Right ventricle myocardium inferior (tissue), 1 donor: Measurements from ENCODE around the gene GLT6D1. TPM values are rescaled to one million over a fixed set of nuclear protein-coding genes. Genes with fewer than 3 reads are reported as not detected.

Source experiments
- ATAC-seq: fragments of 200-7000 bp; cut with Tn5 transposase; one replicate; pipeline ENCODE4 v1.9.1; 2020; ENCODE audit warnings: mild to moderate bottlenecking, moderate library complexity
- DNase-seq: peaks from one replicate; pipeline ENCODE4 v3.0.0; 2021; ENCODE audit errors: missing footprints
- intact Hi-C: fragments of 100-400 bp; cut with DNase I; formaldehyde crosslinking; loops from one replicate; pipeline ENCODE4 v1.11.0; 2022
- total RNA-seq: library from RNA; stranded (reverse); fragmentation: NEBNext Ultra II Directional; extraction: Animal tissue kit (Norgen Biotek cat#: 25700); gene quantifications from one replicate; pipeline ENCODE4 v1.2.1, GENCODE V29; 2021
- donor health status: DM: no; HTN: yes; CAD: no; lungs with severe emphysema.

The GLT6D1 gene
- total RNA-seq, 1 donor from 2014 or later, result not detected

DNA sequence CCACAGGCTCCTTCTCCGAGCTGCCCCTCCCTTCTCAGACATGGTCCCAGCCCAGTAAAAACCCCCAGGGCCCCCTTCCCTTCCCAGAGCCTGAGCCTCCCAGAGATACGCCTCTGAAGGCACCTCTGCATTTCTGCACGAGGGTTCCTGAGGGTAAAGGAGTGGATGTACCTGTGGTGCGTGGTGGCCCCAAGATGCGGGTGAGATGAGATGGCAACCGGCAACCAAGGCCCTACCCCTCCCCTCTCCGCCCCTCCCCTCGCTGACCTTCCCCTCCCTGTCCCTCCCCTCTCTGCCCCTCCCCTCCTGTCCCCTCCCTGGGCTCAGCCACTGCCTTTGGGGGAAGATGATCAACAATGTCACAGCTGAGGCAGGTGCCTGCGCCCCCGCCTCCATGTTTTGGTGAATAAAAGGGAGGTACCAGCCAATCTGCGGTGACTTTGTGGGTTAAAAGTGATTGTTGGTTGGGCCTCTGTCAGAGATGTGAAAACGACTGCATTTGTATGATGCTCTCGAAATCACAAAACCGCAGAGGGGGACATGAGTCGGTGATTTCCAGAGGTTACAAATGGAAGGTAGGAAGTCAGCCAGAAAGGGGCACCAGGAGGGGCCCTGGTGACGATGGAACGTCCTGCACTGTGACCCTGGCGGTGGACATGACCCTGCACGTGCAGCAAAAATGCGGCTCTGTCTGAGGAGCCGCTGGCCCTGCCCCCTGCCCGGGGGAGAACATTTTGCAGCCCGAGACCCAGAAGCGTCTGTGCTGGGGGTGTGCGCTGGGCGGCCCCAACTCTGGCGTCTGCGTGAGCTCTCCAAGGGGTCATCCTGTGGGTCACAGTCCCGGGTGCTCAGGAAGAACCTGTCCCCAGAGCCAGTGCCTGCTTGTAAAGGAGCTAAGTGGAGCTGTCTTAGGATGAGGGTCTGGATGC is 27.5 kb upstream of the GLT6D1 start:
- DNase-seq, result no peak
- intact Hi-C loops, result no loop called here
- no peak for ATAC-seq

DNA sequence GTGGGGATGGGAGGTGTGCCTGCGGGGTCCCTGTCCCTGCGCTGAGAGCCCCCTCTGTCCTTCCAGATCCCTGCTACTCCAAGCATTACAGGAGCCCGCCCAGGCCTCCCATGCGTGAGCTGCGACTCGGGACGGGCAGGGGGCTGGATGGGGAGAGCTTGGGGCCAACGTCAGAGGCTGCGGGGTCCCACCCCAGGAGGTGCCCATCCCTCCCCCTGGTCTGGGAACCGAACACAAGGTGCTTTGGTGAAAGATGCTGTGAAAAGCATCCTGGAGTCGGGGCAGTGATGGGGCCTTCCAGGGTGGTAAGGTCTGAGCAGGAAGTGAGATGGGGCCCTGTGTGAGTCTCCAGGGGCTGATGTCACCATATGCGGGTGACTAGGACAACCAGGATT is 26.5 kb upstream of the GLT6D1 start:
- intact Hi-C loops, result no loop called here
- ATAC-seq (no peak), DNase-seq (no peak)

- DNase-seq (no peak), ATAC-seq (no peak)
- intact Hi-C loops, result no loop called here
Observed at GRCh38 chr9:135664801-135665794, 25.8 kb upstream of the GLT6D1 start.

GRCh38 chr9:135664266-135664665 is 24.9 kb upstream of the GLT6D1 start:
- intact Hi-C loops, result no loop called here
- ATAC-seq, result no peak
- DNase-seq, result no peak

DNA sequence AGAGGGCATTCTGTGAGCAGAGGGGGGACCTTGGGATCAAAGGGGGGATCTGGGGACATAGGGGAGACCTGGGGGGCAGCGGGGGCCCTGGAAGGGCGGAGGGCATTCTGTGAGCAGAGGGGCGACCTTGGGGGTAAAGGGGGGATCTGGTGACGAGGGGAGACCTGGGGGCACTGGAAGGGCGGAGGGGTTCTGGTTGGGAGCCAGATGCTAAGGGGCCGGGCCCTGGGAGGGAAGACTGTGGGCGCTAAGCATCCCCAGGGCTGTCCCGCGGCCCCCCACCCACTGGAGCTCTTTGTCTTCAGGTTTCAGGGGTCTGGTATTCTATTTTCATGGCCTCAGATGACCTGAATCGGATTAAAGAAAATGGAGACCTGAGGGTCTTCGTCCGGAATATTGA is 24.5 kb upstream of the GLT6D1 start:
- ATAC-seq (no peak), DNase-seq (no peak)
- intact Hi-C loops, result no loop called here

DNA sequence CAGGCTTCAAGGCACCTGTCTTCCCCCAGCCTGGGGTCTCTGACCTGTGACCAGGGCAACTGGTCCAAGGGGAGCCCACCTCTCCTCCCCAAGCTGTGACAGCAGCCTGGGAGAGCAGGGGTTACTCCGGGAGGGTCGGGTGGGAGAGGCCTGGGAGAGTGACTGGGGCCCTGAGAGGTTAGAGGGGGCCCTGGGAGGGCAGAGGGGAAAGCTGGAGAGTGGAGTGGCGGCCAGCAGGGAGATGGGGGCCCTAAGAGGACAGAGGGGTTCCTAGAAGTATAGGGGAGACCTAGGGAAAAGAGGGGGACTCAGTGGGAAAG is 24.1 kb upstream of the GLT6D1 start:
- DNase-seq, result no peak
- intact Hi-C loops, result no loop called here
- no peak for ATAC-seq

GRCh38 chr9:135662758-135663450 is 23.6 kb upstream of the GLT6D1 start, which contains the start of gene LCN9:
TSS of gene LCN9 (plus strand) at chr9:135663309. CDS start at chr9:135663322, 13 bp downstream.
- ATAC-seq (no peak), DNase-seq (no peak)
- intact Hi-C loops, result no loop called here

DNA sequence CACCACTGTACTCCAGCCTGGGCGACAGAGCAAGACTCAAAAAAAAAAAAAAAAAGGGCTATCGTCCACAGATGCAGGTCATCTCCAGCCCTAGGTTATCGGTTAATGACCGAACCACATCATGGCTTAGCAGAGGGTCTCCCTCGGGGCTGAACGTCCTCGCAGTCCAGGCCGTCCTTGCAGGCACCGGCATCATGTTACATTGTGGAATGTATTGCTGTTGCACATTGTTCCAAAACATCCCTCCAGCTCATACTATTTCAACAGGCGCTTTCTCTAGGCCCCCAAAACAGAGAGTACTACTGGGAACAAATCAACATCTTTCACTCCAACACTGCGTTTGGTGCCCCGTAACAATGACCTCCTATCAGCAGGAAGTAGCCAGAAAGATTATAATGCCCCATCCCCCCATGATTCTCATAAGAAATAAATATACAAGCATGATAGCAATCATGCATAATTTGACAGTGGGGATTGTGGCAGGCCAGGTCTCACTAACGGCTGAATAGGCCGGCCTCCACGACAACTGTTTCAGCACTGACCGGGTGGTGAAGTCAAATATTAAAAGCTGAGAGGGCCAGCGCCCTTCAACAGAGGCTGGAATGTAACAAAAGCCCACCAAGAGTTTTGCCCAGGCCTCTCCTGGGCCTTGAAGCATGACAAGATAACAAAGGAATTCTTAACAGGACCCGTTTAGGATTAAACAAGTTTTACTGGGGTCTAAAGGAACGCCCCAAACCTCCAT is 22.6 kb upstream of the GLT6D1 start:
- ATAC-seq, result no peak
- no peak for DNase-seq
- intact Hi-C loops, result no loop called here

- ATAC-seq (no peak), DNase-seq (no peak)
- intact Hi-C loops, result no loop called here
Observed at GRCh38 chr9:135660407-135660806, 21.1 kb upstream of the GLT6D1 start.

- intact Hi-C loops, result no loop called here
- ATAC-seq (no peak), DNase-seq (no peak)
Observed at GRCh38 chr9:135659252-135659651, 19.9 kb upstream of the GLT6D1 start.

DNA sequence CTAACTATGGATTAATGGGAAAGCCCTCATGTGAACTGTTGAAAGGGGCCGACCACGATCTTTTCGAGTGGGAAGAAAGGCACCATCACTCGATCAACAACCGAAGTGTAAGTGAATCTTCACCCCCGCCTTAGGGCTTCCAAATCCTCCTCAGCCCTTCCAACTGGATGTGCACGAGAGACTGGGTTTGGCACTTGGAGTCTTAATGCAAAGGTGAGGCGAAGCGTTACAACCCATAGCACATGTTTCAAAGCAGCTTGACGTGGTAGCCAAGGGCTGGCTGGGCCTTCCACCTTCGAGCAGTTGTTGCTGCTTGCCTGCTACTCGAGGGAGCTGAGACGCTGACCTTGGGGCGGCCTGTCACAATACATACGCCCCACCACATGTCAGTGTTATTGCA is 18.1 kb upstream of the GLT6D1 start:
- no peak for DNase-seq
- intact Hi-C loops, result no loop called here

DNA sequence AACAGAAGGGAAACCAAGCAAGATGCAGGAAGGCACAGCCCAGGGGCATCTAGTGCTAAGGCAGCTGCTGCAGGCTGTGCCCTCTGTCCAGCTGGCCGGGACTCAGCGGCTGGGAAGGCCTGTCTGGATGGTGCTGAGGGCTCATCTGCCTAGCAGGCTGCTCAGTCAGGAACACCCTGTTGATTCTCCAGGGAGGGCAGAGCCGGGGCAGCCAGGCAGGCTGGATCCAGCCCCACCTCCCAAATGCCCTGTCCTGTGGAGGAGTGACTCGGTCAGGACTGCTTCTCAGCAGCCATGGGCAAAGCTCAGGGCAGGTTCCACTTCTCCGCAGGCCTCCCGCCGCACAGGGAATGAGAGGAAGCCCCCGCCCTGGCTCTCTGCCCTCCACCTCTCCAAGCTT is 16.0 kb upstream of the GLT6D1 start:
- intact Hi-C loops, result no loop called here
- DNase-seq (no peak), ATAC-seq (no peak)

More for the DNA sequence above, 18.1 kb upstream of the GLT6D1 start:
- no peak for ATAC-seq

GRCh38 chr9:135650408-135650807 is 11.1 kb upstream of the GLT6D1 start:
- no peak for ATAC-seq
- DNase-seq, result no peak
- intact Hi-C loops, result no loop called here

- DNase-seq, result no peak
Observed at GRCh38 chr9:135649508-135649907, 10.2 kb upstream of the GLT6D1 start.

DNA sequence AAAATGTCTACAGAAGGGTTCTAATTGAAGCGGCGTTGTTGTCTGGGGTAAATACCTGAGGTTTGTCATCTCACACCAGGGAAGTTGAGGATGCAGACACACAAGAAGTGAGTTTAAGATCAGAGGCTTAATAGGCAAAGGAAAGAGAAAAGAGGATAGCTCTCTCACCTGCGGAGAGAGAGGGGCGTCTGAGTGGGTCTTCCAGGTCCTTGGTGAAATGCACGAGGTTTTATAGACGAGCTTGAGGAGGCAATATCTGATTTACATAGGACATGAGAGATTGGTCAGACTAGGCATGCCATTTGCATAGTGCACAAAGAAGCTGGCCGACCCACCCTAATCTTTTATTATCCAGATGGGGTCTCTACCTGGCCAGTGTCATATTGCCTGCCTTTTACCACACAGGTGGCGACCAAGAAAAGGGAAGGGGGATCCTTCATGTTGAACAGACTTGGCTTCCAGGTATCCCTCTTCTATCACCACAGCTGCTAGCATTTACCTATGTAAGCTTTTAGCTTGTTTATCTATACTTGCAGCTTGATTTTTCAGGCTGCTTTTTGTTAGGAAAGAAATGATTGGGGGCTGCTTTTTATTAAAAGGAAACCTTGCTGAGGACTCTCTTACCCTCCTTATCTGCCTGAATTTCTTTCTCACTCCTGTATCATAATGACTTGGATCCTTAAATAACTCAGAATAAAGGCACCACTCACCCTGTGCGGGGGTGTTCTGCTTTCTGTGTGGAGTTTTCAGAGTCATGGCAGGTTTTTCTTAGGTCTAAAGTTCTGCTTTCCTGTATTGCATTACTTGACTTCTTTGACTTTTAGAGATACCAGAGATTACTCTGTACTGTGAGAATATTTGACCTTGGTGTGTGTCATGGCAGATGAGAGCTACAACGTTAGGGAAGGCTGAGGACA is 9.4 kb upstream of the GLT6D1 start:
- DNase-seq (no peak), ATAC-seq (no peak)
- intact Hi-C loops, result no loop called here

More at GRCh38 chr9:135649508-135649907, 10.2 kb upstream of the GLT6D1 start:
- intact Hi-C loops, result no loop called here
- ATAC-seq, result no peak

DNA sequence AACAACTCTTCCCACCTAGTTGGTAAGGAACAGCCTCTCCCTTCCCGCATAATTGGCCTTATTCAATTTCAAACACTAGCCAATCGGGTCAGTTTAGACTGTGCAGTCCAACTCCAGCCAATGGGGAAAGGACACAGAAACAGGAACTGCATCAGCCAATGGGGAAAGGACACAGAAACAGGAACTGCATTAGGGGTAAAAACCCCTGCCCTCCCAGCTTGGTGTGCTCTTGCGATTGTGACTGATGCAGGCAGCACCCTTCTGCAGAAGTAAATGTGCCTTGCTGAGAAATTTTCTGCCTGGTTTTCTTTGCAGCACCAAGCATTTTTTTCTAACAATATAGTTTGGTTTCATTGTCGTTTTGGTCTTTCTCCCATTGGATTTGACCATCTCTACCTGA is 8.5 kb upstream of the GLT6D1 start:
- DNase-seq, result no peak
- ATAC-seq, result no peak
- intact Hi-C loops, result no loop called here

GRCh38 chr9:135644631-135645218 is 5.4 kb upstream of the GLT6D1 start:
- no peak for ATAC-seq
- no peak for DNase-seq
- intact Hi-C loops, result no loop called here
